Subcutaneous abdominal adipose tissue (tissue), 5 donors: ENCODE results near the gene CFAP251.

Experiments
- H3K27ac ChIP-seq: one replicate; pipeline ENCODE4 v1.7.0; 2013; ENCODE audit warnings: low read depth, mild to moderate bottlenecking, inconsistent platforms, low read length, moderate library complexity
- H3K27me3 ChIP-seq, 5 donors: one replicate each; pipeline ENCODE4 v1.7.0; 2013; ENCODE audit warnings: low read length in 5 of 5, inconsistent platforms in 1 of 5; ENCODE audit not compliant: control insufficient read depth in 5 of 5, insufficient read depth in 4 of 5
- H3K36me3 ChIP-seq, 5 donors: one replicate each; pipeline ENCODE4 v1.7.0; 2013; ENCODE audit warnings: low read length in 5 of 5; ENCODE audit not compliant: control insufficient read depth in 5 of 5, insufficient read depth in 5 of 5
- H3K4me1 ChIP-seq, 5 donors: one replicate each; pipeline ENCODE4 v1.7.0; 2013; ENCODE audit warnings: low read length in 5 of 5, mild to moderate bottlenecking in 3 of 5, moderate library complexity in 1 of 5; ENCODE audit not compliant: control insufficient read depth in 5 of 5, insufficient read depth in 5 of 5
- H3K4me3 ChIP-seq, 5 donors: one replicate each; pipeline ENCODE4 v1.7.0; 2013; ENCODE audit warnings: low read length in 5 of 5, low read depth in 1 of 5
- H3K9ac ChIP-seq, 5 donors: one replicate each; pipeline ENCODE4 v1.7.0; 2013; ENCODE audit warnings: low read length in 5 of 5, mild to moderate bottlenecking in 4 of 5, moderate library complexity in 3 of 5
- H3K9me3 ChIP-seq, 5 donors: one replicate each; pipeline ENCODE4 v1.7.0; 2013; ENCODE audit warnings: low read length in 5 of 5; ENCODE audit not compliant: control insufficient read depth in 5 of 5
- donor health status: healthy.
- donor health status: healthy.
- donor health status: healthy.
- donor health status: healthy.
- donor health status: healthy.

The CFAP251 gene

DNA sequence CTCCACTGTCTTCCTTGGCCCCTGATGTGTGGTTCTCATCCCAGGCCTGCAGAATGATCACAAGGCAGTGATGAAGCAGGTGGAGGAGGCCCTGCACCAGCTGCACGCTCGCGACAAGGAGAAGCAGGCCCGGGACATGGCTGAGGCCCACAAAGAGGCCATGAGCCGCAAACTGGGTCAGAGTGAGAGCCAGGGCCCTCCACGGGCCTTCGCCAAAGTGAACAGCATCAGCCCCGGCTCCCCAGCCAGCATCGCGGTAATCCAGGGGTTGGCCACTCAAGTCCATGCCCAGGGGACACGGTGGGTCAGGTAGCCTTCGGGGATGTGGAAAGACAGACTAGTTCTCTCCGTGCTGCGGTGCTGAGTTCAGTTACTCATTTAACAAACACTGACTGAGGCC lies 18.8 kb upstream of the CFAP251 start:
- Histone ChIP-seq H3K27ac (no peak overlapping the region), H3K27me3 (no peaks in the 10 kb centered on the region), H3K4me3 (no peak overlapping the region), H3K36me3 (peaks cover 0 to 86% (median 63%) of the 10 kb centered on the region in 5 donors), H3K9me3 (no peaks in the 10 kb centered on the region), H3K9ac (no peak overlapping the region), H3K4me1 (peaks cover 0 to 7% (median 6%) of the 10 kb centered on the region in 5 donors)

DNA sequence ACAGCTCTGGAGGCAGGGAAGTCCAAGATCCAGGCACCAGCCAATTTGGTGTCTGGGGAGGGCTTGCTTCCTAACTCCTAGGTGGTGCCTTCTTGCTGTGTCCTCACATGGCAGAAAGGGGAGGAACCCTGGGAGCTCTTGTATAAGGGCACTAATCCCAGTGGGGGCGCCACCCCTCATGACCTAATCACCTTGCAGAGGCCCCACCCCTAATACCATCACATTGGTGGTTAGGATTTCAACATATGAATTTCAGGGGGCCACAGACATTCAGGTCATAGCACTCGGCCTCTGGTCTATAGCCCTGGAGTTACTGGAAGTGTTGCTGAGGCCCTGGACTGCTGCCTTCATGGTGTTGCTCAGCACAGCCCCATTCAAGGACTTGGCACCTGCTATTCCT lies 15.2 kb upstream of the CFAP251 start:
- Histone ChIP-seq H3K9me3 (no peaks in the 10 kb centered on the region), H3K27ac (no peak overlapping the region), H3K9ac (no peak overlapping the region), H3K27me3 (no peaks in the 10 kb centered on the region), H3K36me3 (peaks cover 3 to 80% (median 64%) of the 10 kb centered on the region in 5 donors), H3K4me3 (no peak overlapping the region), H3K4me1 (peaks cover 0 to 3% (median 1%) of the 10 kb centered on the region in 5 donors)

DNA sequence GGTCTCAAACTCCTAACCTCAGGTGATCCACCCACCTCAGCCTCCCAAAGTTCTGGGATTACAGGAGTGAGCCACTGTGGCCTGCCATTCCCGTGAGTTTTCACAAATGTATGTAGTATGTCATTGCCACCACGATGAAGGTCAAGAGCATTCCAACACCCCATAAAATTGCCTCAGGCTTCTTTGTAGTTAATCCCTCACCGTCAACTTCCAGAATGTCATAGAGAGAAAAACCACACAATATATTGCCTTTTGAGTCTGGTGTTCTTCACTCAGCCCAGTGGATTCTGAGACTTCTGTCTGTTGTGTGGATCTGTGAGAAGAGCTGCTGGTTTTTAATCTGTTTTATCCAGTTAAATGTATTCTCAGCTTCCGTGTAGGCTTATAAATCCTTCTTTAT lies 12.6 kb upstream of the CFAP251 start:
- Histone ChIP-seq H3K27ac (no peak overlapping the region), H3K9ac (no peak overlapping the region), H3K4me1 (no peaks in the 10 kb centered on the region), H3K27me3 (no peaks in the 10 kb centered on the region), H3K4me3 (no peak overlapping the region), H3K9me3 (no peaks in the 10 kb centered on the region), H3K36me3 (peaks cover 7 to 78% (median 62%) of the 10 kb centered on the region in 5 donors)

DNA sequence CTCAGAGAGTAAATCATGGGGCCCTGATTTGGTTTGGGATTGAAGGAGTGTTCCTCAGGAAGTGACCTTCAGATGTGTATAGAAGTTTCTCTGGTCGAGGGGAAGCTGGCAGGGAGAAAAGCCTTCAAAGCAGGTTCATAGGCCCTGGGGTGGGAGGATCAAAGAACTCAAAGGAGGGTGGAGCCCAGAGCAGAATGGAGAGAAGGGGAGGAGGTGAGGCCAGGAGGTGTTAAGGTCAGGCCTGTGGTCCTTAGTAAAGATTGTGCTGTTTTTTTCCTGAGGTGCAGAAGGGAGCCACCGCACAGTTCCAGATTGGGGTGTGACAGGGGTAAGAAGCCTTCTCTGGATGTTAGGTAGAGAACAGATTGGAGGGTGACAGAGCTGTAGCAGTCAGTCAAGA lies 9.7 kb upstream of the CFAP251 start:
- peaks cover 11 to 67% (median 52%) of the 10 kb centered on the region in 5 donors for H3K36me3 ChIP-seq
- H3K27me3 ChIP-seq = no peaks in the 10 kb centered on the region
- H3K4me3 ChIP-seq = no peak overlapping the region
- no peaks in the 10 kb centered on the region for H3K9me3 ChIP-seq
- H3K27ac ChIP-seq = no peak overlapping the region
- no peak overlapping the region for H3K9ac ChIP-seq
- H3K4me1 ChIP-seq = no peaks in the 10 kb centered on the region

DNA sequence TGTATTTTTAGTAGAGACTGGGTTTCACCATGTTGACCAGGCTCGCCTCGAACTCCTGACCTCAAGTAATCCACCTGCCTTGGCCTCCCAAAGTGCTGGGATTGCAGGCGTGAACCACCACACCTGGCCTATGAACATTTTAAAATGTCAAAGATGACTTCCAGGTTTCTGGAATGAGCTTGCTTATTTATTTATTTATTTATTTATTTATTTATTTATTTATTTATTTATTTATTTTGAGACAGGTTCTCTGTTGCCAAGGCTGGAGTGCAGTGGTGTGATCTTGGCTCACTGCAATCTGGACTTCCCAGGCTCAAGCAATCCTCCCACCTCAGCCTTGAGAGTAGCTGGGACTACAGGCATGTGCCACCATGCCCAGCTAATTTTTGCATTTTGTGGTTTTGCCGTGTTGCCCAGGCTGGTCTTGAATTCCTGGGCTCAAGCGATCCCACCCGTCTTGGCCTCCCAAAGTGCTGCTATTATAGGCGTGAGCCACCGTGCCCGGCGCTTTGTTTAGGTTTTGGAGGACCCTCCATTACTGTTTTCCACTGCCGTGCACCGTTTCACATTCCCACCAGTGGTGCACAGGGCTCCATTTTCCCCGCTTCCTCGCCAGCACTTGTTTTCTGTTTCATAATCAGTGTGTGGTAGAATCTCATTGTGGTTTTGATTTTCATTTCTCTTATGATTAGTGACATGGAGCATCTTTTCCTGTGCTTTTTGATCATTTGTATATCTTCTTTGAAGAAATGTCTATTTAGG lies 6.4 kb upstream of the CFAP251 start:
- Histone ChIP-seq H3K4me1 (peaks cover 0 to 5% (median 4%) of the 10 kb centered on the region in 5 donors), H3K36me3 (peaks cover 13 to 69% (median 58%) of the 10 kb centered on the region in 5 donors), H3K27ac (no peak overlapping the region), H3K27me3 (no peaks in the 10 kb centered on the region), H3K4me3 (no peak overlapping the region), H3K9ac (no peak overlapping the region), H3K9me3 (no peaks in the 10 kb centered on the region)

DNA sequence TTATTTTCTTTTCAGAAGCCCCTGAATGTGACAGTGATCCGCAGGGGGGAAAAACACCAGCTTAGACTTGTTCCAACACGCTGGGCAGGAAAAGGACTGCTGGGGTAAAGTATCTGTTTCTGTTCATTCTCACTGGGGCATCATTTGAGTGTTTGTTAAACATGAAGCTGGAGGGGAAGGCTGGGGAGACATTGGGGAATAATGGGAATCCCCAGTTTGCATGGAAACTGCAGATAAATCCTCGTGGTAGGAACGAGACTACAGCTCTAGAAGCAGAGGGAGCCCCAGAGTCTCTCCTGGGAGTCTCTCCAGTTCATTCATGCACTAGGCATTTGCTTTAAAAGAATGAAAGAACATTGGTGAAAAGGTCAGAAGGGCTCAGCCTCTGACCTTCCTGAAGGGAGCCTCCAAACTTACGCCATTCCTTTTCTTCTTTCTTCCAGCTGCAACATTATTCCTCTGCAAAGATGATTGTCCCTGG lies 2.5 kb upstream of the CFAP251 start:
- no peaks in the 10 kb centered on the region for H3K9me3 ChIP-seq
- peaks cover 9 to 55% (median 44%) of the 10 kb centered on the region in 5 donors for H3K36me3 ChIP-seq
- no peaks in the 10 kb centered on the region for H3K27me3 ChIP-seq
- no peak overlapping the region for H3K27ac ChIP-seq
- peaks cover 0 to 15% (median 8%) of the 10 kb centered on the region in 5 donors for H3K4me1 ChIP-seq
- no peak overlapping the region for H3K9ac ChIP-seq
- no peak overlapping the region for H3K4me3 ChIP-seq

DNA sequence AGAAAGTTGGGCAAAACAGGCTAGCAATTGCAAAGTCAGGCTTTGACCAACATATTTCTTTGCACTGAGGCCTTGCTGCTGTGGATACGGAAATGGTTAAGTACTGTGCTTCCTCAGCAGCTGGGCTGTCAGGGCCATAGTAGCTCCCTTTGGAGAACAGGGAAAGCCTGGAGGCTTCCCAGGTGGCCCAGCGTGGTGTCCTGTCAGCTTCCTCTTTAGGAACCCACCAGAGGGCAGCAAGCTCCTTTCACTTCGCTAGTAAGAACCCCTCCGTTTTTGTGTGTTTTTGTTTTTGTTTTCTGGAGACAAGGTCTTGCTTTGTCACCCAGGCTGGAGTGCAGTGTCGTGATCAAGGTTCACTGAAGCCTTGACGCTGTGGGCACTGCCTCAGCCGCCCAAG lies 1.7 kb upstream of the CFAP251 start:
- Histone ChIP-seq H3K36me3 (peaks cover 5 to 47% (median 39%) of the 10 kb centered on the region in 5 donors), H3K4me3 (no peak overlapping the region), H3K27ac (no peak overlapping the region), H3K9ac (no peak overlapping the region), H3K27me3 (no peaks in the 10 kb centered on the region), H3K4me1 (peaks cover 0 to 15% (median 8%) of the 10 kb centered on the region in 5 donors), H3K9me3 (no peaks in the 10 kb centered on the region)

DNA sequence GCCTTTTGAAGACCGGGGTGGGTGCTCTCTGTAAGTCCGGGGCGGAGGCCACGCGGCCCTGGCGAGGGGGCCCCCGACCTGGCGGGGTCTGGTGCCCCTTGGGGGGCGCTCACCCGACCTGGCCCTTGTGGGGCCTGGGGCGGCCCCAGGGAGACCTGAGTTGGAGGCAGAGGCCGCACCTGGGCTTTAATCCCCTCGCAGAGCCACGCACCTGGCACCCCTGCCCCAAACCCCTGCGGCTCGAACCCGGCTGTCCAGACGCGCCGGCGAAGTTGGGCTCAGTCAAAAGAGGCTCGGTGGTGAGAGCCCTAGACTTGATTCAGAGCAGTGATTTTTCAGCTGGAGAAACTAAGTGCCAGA lies 267 bp downstream of the CFAP251 start:
- H3K9ac ChIP-seq = peak overlapping the region in 1 of 5 donors; percentile 44
- H3K36me3 ChIP-seq = peaks cover 5 to 38% (median 34%) of the 10 kb centered on the region in 5 donors
- no peaks in the 10 kb centered on the region for H3K27me3 ChIP-seq
- H3K4me1 ChIP-seq = peaks cover 0 to 21% (median 8%) of the 10 kb centered on the region in 5 donors
- H3K4me3 ChIP-seq = peak overlapping the region in 3 of 5 donors; percentile 55 to 62 (median 57)
- no peaks in the 10 kb centered on the region for H3K9me3 ChIP-seq
- no peak overlapping the region for H3K27ac ChIP-seq

DNA sequence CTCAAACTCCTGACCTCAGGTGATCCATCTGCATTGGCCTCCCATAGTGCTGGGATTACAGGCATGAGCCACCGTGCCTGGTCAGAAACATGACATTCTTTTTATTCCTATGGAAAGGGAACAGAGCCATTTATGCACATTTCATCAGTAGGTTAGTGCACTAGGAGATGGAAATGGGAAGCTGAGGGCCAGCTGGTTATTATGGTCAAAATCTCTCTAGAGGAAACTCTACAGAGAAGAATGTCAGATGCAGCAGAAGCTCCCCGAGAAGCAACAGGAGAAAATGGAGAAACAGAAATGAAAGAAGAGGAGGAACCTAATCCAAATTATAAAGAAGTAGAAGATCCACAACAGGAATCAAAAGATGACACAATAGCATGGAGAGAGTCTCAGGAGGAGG lies 2.7 kb downstream of the CFAP251 start:
- Histone ChIP-seq H3K27ac (no peak overlapping the region), H3K9me3 (no peaks in the 10 kb centered on the region), H3K36me3 (peaks cover 3 to 24% (median 22%) of the 10 kb centered on the region in 5 donors), H3K4me1 (peaks cover 0 to 33% (median 20%) of the 10 kb centered on the region in 5 donors), H3K9ac (no peak overlapping the region), H3K4me3 (no peak overlapping the region), H3K27me3 (no peaks in the 10 kb centered on the region)

DNA sequence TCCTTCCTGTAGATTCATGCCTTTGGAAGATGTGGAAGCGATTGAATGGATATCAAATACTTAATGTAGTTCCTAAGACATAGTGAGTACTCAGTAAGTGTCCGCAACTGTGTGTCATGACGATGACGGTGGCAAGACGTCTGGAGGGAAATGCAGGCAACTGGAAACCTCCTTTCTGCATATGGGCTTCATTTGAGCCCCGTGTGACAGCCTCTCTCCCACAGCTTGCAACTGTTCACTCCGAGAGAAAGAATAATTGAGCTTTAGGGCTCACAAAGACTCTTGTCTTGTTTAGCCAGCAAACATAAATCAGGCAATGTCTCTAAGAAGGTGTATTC lies 6.9 kb downstream of the CFAP251 start:
- peaks cover 0 to 23% (median 15%) of the 10 kb centered on the region in 5 donors for H3K4me1 ChIP-seq
- no peaks in the 10 kb centered on the region for H3K27me3 ChIP-seq
- no peaks in the 10 kb centered on the region for H3K9me3 ChIP-seq
- H3K9ac ChIP-seq = peak overlapping the region in 2 of 5 donors; percentile 35 to 70
- H3K27ac ChIP-seq = no peak overlapping the region
- H3K4me3 ChIP-seq = peak overlapping the region in 4 of 5 donors; percentile 17 to 56 (median 48)
- H3K36me3 ChIP-seq = no peaks in the 10 kb centered on the region
